GM12878 (cell line): ENCODE data around the gene OMP. TPM values are rescaled to one million over a fixed set of nuclear protein-coding genes. Genes with fewer than 3 reads are reported as not detected.

Experiments
- ATAC-seq: fragments of 200-7000 bp; cut with Tn5 transposase; 3 replicates; pipeline ENCODE4 v1.9.1; 2020; ENCODE audit warnings: mild to moderate bottlenecking, moderate library complexity
- BruUV-seq: library from RNA; stranded (reverse); fragments of 400-500 nt; replicated peaks from 2 replicates; lab custom pipeline; 2021; lab: Mats Ljungman, UMichigan
- CTCF ChIA-PET: fragments of 300-600 bp; sonication (Branson Sonifier 250); formaldehyde crosslinking; extraction: SDS; loops from one replicate; lab custom pipeline; 2021; ENCODE audit warnings: inconsistent platforms; lab: Yijun Ruan, JAX
- POLR2A ChIA-PET: fragments of 350-600 bp; formaldehyde crosslinking; extraction: SDS; loops from one replicate; lab custom pipeline; 2021; ENCODE audit warnings: inconsistent platforms; lab: Charles Lee
- RAD21 ChIA-PET: fragments of 300-600 bp; sonication (Branson Sonifier 250); formaldehyde crosslinking; loops from one replicate; lab custom pipeline; 2023; ENCODE audit warnings: antibody characterized with exemption; ENCODE audit not compliant: unreplicated experiment; lab: Charles Lee
- SMC1A ChIA-PET: fragments of 300-600 bp; sonication (Branson Sonifier 250); formaldehyde crosslinking; loops from one replicate; lab custom pipeline; 2023; ENCODE audit not compliant: unreplicated experiment, uncharacterized antibody; lab: Charles Lee
- DNase-seq: peaks from one replicate; pipeline ENCODE4 v3.0.0-alpha.2; 2011; ENCODE audit warnings: low read depth, low spot score
- FAIRE-seq: peaks from 3 replicates; lab custom pipeline; 2011; peaks lifted over from hg19 to GRCh38; lab: Jason Lieb, UNC
- H2AFZ ChIP-seq: 2 replicates; pipeline ENCODE4 v1.6.0; 2011; ENCODE audit warnings: low read depth, low read length, control low read depth; ENCODE audit not compliant: control insufficient read depth
- H3K27ac ChIP-seq: 2 replicates; pipeline ENCODE4 v1.5.1; 2011; ENCODE audit warnings: control low read depth; ENCODE audit not compliant: control insufficient read depth, insufficient read depth
- H3K27me3 ChIP-seq, 2 experiments: replicated peaks in 1 of 2; 2 replicates each; pipeline versions ENCODE4 v1.6.0 to v1.6.1; 2011; ENCODE audit warnings: low read length in 1 of 2; ENCODE audit not compliant: control insufficient read depth in 2 of 2, insufficient read depth in 2 of 2
- H3K36me3 ChIP-seq, 2 experiments: 2 replicates each; pipeline ENCODE4 v1.5.1; 2011; ENCODE audit warnings: low read length in 1 of 2; ENCODE audit not compliant: control insufficient read depth in 2 of 2, insufficient read depth in 2 of 2
- H3K4me1 ChIP-seq: 2 replicates; pipeline ENCODE4 v1.6.1; 2011; ENCODE audit warnings: mild to moderate bottlenecking, low read length, moderate library complexity, mixed read lengths; ENCODE audit not compliant: control insufficient read depth, insufficient read depth
- H3K4me2 ChIP-seq: 2 replicates; pipeline ENCODE4 v1.6.0; 2011; ENCODE audit warnings: control low read depth; ENCODE audit not compliant: control insufficient read depth, insufficient read depth
- H3K4me3 ChIP-seq: fragments of 200-600 bp; sonication (generic); 2 replicates; pipeline ENCODE4 v1.5.1; 2016
- H3K79me2 ChIP-seq: 2 replicates; pipeline ENCODE4 v1.6.0; 2011; ENCODE audit warnings: low read length; ENCODE audit not compliant: control insufficient read depth, insufficient read depth
- H3K9ac ChIP-seq: 2 replicates; pipeline ENCODE4 v1.8.0; 2011; ENCODE audit warnings: low read length, control low read depth, mixed read lengths; ENCODE audit not compliant: control insufficient read depth, insufficient read depth
- H3K9me3 ChIP-seq: replicated peaks from 3 replicates; pipeline ENCODE4 v1.5.1; 2011; ENCODE audit warnings: mild to moderate bottlenecking, low read length; ENCODE audit not compliant: control insufficient read depth, insufficient read depth
- H4K20me1 ChIP-seq: 2 replicates; pipeline ENCODE4 v1.6.0; 2011; ENCODE audit not compliant: control insufficient read depth, insufficient read depth
- KAT2A ChIP-seq: conservative IDR thresholded peaks from 2 replicates; pipeline ENCODE4 v1.6.1; 2011; ENCODE audit warnings: low read depth, low read length; ENCODE audit not compliant: control insufficient read depth
- NFYA ChIP-seq: IDR thresholded peaks from 2 replicates; pipeline ENCODE4 v1.6.1; 2011; ENCODE audit warnings: low read depth, mild to moderate bottlenecking, low read length, improper control_type of control experiment, borderline replicate concordance
- NFYB ChIP-seq: IDR thresholded peaks from 2 replicates; pipeline ENCODE4 v1.6.1; 2011; ENCODE audit warnings: low read depth, mild to moderate bottlenecking, low read length, improper control_type of control experiment, moderate library complexity; ENCODE audit not compliant: insufficient read depth
- NR2F1 ChIP-seq: fragments of 450-650 bp; conservative IDR thresholded peaks from 2 replicates; pipeline ENCODE4 v1.6.1; 2017; ENCODE audit warnings: mild to moderate bottlenecking
- POU2F2 ChIP-seq: IDR thresholded peaks from 3 replicates; pipeline ENCODE4 v1.6.1; 2011; ENCODE audit warnings: low read depth, mild to moderate bottlenecking, low read length, borderline replicate concordance
- ZNF24 ChIP-seq: fragments of 450-650 bp; IDR thresholded peaks from 2 replicates; pipeline ENCODE4 v1.6.1; 2017; ENCODE audit warnings: antibody characterized with exemption, mild to moderate bottlenecking
- ZNF384 ChIP-seq: IDR thresholded peaks from 2 replicates; pipeline ENCODE4 v1.6.1; 2012; ENCODE audit warnings: low read depth, mild to moderate bottlenecking, low read length, improper control_type of control experiment, borderline replicate concordance
- ZZZ3 ChIP-seq: IDR thresholded peaks from 2 replicates; pipeline ENCODE4 v1.6.1; 2011; ENCODE audit warnings: low read depth; ENCODE audit not compliant: control insufficient read depth, insufficient read length
- WGBS: methylation state at CpG from one replicate; pipeline ENCODE4 v1.1.6; 2016; ENCODE audit warnings: low lambda C conversion rate; ENCODE audit not compliant: insufficient replicate concordance, insufficient coverage; ENCODE audit errors: missing lambda C conversion rate; 5-methylcytosine and 5-hydroxymethylcytosine counted together
- in situ Hi-C: fragments of 300-500 bp; cut with MboI; formaldehyde crosslinking; loops from 9 replicates; pipeline ENCODE4 v1.14.3; 2018; ENCODE audit warnings: mixed read lengths
- intact Hi-C: fragments of 100-400 bp; cut with micrococcal nuclease; formaldehyde crosslinking; loops from one replicate; pipeline ENCODE4 v1.14.2; 2022; ENCODE audit not compliant: unreplicated experiment
- polyA plus RNA-seq, 11 experiments: library from polyadenylated mRNA; depleted of rRNA in 4 of 11; unstranded in 6 of 11; stranded (reverse) in 5 of 11; fragments of >200 nt; fragmentation: Nextera tagmentation in 4 of 11; fragmentation: Illumina TruSeq in 1 of 11; extraction: Ambion mirVana in 4 of 11; extraction: Trizol in 1 of 11; gene quantifications; 1 replicate in 1 of 11; 2 replicates in 10 of 11; pipeline versions ENCODE4 v1.2.1 to v1.2.3, GENCODE V29; 2011 to 2016; ENCODE audit warnings: inconsistent platforms in 2 of 11, missing spikeins in 2 of 11, low read depth in 1 of 11
- total RNA-seq, 4 experiments: library from RNA; depleted of rRNA in 3 of 4; stranded (reverse); fragments of >200 nt in 3 of 4; fragmentation: Illumina TruSeq in 1 of 4; extraction: Trizol in 1 of 4; gene quantifications; 2 replicates each; pipeline versions ENCODE4 v1.2.1 to v1.2.3, GENCODE V29; 2013 to 2021
- TF ChIP-seq, protein P1 (sequence below): fragments of 450-650 bp; IDR thresholded peaks from 2 replicates; pipeline ENCODE4 v1.6.1; 2016; ENCODE audit warnings: mild to moderate bottlenecking, moderate library complexity, borderline replicate concordance
- TF ChIP-seq, protein P2 (sequence below): fragments of 450-650 bp; formaldehyde crosslinking; IDR thresholded peaks from 2 replicates; pipeline ENCODE4 v1.4.0; 2020; ENCODE audit warnings: mild to moderate bottlenecking, moderate library complexity

The OMP gene
- total and polyA plus RNA-seq, 10 of the 15 experiments (the other 5 are each of a cell fraction or from before 2014, with no cell fraction given): not detected

DNA sequence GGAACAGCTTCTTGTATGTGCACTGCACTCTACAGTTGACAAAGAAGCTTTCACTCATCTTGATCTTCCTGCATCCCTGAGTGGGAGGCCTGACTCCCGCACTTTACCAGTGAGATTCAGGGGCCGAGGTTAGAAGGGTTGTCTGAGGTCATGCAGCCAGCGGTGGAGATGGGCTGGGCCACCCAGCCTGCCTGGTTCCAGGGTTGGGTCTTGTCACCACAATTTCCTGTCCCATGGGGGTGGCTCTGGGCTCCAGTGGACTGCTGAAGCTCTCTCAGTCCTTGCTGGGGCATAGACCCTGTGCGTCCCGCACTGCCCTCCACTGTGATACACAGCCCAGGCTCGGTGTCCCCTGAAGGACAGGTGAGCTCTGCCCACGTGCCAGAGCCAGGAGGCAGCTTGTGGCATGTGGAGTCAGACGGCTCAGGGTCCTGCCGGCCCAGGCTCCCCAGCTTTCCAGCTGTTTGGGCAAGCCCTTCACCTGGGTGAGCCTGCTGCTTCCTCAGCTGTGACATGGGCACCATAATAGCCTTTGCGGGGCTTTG is 18.5 kb downstream of the OMP start:
- intact Hi-C loops (no loop called here), in situ Hi-C loops (no loop called here)
- RAD21 ChIA-PET: no interaction called here
- Histone ChIP-seq H3K9me3 (no peaks in the 10 kb centered on the region), H3K4me3 (no peak overlapping the region), H3K27ac (no peak overlapping the region), H3K4me1 (no peaks in the 10 kb centered on the region), H3K79me2 (no peaks in the 10 kb centered on the region), H2AFZ (no peak overlapping the region), H4K20me1 (no peaks in the 10 kb centered on the region), H3K4me2 (no peak overlapping the region), H3K27me3 (no peaks in the 10 kb centered on the region; a peak in 2 of 4 replicates), H3K9ac (no peak overlapping the region), H3K36me3 (no peaks in the 10 kb centered on the region)
- SMC1A ChIA-PET: no interaction called here
- FAIRE-seq: no peak
- CTCF ChIA-PET: no interaction called here
- ATAC-seq: no peak
- POLR2A ChIA-PET: no interaction called here
- 27% methylated on average over 10 of the region's 10 CpGs for WGBS
- no peak for DNase-seq
- BruUV-seq: no TSS peak
- no peak for TF ChIP-seq NFYB
- no peak for TF ChIP-seq NR2F1
- TF ChIP-seq NFYA: no peak
- TF ChIP-seq ZNF384: no peak
- TF ChIP-seq POU2F2: no peak
- TF ChIP-seq ZZZ3: no peak
- TF ChIP-seq, protein P1, sequence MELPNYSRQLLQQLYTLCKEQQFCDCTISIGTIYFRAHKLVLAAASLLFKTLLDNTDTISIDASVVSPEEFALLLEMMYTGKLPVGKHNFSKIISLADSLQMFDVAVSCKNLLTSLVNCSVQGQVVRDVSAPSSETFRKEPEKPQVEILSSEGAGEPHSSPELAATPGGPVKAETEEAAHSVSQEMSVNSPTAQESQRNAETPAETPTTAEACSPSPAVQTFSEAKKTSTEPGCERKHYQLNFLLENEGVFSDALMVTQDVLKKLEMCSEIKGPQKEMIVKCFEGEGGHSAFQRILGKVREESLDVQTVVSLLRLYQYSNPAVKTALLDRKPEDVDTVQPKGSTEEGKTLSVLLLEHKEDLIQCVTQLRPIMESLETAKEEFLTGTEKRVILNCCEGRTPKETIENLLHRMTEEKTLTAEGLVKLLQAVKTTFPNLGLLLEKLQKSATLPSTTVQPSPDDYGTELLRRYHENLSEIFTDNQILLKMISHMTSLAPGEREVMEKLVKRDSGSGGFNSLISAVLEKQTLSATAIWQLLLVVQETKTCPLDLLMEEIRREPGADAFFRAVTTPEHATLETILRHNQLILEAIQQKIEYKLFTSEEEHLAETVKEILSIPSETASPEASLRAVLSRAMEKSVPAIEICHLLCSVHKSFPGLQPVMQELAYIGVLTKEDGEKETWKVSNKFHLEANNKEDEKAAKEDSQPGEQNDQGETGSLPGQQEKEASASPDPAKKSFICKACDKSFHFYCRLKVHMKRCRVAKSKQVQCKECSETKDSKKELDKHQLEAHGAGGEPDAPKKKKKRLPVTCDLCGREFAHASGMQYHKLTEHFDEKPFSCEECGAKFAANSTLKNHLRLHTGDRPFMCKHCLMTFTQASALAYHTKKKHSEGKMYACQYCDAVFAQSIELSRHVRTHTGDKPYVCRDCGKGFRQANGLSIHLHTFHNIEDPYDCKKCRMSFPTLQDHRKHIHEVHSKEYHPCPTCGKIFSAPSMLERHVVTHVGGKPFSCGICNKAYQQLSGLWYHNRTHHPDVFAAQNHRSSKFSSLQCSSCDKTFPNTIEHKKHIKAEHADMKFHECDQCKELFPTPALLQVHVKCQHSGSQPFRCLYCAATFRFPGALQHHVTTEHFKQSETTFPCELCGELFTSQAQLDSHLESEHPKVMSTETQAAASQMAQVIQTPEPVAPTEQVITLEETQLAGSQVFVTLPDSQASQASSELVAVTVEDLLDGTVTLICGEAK: no peak
- TF ChIP-seq, protein P2, sequence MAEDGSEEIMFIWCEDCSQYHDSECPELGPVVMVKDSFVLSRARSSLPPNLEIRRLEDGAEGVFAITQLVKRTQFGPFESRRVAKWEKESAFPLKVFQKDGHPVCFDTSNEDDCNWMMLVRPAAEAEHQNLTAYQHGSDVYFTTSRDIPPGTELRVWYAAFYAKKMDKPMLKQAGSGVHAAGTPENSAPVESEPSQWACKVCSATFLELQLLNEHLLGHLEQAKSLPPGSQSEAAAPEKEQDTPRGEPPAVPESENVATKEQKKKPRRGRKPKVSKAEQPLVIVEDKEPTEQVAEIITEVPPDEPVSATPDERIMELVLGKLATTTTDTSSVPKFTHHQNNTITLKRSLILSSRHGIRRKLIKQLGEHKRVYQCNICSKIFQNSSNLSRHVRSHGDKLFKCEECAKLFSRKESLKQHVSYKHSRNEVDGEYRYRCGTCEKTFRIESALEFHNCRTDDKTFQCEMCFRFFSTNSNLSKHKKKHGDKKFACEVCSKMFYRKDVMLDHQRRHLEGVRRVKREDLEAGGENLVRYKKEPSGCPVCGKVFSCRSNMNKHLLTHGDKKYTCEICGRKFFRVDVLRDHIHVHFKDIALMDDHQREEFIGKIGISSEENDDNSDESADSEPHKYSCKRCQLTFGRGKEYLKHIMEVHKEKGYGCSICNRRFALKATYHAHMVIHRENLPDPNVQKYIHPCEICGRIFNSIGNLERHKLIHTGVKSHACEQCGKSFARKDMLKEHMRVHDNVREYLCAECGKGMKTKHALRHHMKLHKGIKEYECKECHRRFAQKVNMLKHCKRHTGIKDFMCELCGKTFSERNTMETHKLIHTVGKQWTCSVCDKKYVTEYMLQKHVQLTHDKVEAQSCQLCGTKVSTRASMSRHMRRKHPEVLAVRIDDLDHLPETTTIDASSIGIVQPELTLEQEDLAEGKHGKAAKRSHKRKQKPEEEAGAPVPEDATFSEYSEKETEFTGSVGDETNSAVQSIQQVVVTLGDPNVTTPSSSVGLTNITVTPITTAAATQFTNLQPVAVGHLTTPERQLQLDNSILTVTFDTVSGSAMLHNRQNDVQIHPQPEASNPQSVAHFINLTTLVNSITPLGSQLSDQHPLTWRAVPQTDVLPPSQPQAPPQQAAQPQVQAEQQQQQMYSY (CRISPR knock-in tag): no peak
- no peak for TF ChIP-seq ZNF24
- TF ChIP-seq KAT2A: no peak
